GM21619 (cell line): ENCODE results near the gene IFT43.

Experiments used
- ATAC-seq: cut with Tn5 transposase; IDR thresholded peaks from one replicate; pipeline ENCODE4 v1.9.1; 2021; ENCODE audit not compliant: unreplicated experiment

The IFT43 gene

GRCh38 chr14:75985618-75986438 is at the start of gene IFT43:
Gene IFT43, plus strand, starts transcription at chr14:75985763. Its CDS starts 24 bp downstream, at chr14:75985787.
- ATAC-seq = peak; percentile 52

- ATAC-seq = no peak
These were observed 46.4 kb upstream of the IFT43 start for GRCh38 chr14:75939200-75939599.

GRCh38 chr14:75941030-75941429 is 44.5 kb upstream of the IFT43 start:
- ATAC-seq = no peak

DNA sequence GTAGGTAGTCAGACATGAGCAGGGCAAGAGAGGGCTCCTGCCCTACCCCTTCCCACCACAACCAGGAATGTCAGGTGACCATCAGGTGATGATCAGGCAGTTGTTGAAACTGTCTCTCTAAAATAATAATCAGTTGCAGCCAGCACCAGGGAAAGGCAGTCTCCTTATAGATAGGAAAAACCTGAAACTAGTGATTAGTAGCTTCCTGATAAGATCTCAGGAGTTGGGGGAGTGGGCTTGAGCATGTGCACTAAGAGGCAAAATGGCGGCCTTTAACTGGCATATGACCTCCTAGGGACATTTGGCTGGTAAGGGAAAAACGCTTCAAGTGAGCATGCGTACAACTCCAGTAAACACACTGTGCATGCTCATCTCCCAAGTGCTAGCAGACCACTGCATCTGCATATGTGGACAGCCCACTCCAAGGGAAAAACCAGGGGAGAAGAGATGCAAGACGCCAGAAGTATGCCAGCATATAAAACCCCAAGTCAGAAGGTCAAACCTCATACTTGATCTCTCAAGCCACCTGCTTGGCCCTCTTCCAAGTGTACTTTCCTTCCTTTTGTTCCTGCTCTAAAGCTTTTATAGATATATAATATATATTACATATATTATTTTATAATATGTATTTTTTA is 40.8 kb upstream of the IFT43 start:
- no peak for ATAC-seq

GRCh38 chr14:75946785-75947184 is 38.8 kb upstream of the IFT43 start:
- no peak for ATAC-seq

DNA sequence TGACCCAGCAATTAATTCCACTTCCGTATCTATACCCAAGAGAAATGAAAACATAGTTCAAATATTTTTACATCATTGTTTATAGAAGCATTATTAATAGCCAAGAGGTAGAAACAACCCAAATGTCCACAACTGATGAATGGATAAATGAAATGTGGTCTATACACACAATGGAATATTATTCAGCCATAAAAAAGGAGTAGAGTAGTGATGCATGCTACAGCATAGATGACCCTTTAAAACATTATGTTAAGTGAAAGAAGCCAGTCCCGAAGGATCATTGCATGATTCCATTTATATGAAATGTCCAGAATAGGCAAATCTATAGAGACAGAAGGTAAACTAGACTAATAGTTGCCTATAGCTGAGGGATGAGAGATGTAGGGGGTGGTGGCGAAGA is 33.1 kb upstream of the IFT43 start:
- ATAC-seq = no peak

- ATAC-seq = no peak
These were observed 26.5 kb upstream of the IFT43 start for GRCh38 chr14:75959031-75959430.

- peak; percentile 84 for ATAC-seq
These were observed 25.3 kb upstream of the IFT43 start for GRCh38 chr14:75960231-75960630.

DNA sequence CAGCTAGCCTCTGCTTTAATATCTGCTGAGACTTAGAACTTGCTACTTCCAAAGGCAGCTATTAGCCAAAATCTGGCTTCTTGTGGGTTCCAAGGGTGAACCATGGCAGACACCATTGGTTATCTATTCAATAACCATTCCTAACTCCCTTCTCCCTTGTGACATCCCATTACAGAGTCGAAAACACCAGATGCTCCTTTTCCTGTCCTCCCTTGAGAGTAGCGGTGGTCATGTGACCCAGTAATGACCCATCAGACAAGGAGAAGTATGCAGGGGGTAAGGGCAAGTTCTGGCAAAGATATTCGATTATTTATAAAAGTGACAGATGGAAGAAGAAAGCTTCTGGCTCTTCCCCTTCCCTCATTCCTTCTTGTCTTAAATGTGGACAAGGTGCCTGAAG is 23.9 kb upstream of the IFT43 start:
- ATAC-seq = no peak

DNA sequence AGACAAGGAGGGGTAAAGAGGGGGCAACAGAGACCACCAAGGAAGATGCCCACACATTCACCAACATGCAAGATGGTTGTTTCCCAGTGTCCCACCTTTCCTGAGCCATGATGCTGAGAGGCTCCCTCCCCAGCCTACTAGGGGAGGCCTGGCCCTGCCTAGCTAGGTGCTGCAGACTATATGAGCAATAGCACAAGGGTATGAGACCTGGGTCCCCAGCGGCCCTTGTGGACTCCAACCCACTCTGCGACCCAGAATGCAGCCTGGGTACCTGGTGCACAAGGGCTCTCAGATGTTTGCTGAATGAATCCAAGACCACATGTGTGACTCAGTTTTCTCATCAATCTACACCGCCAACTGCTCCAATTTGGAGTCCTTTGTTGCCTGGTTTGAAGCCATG is 17.7 kb upstream of the IFT43 start:
- ATAC-seq = no peak

DNA sequence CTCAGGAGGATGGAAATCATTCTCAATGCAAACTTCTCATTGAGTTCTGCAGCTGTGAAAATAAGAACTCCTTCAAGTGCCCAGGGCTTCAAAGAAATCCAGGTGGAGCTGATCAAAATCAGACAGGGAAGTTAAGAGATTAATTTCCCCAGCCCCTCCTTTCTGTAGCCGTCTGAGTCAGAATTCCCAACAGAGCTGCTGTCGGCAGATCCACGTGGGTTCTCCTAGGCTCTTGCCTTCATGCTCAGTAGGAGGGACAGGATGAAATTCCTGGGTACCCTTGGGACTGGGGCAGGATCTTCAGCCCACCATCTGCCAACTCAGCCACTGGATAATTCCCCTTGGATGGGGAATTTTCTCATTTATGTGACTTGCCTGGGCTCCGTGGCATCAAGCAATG is 17.1 kb upstream of the IFT43 start:
- no peak for ATAC-seq

DNA sequence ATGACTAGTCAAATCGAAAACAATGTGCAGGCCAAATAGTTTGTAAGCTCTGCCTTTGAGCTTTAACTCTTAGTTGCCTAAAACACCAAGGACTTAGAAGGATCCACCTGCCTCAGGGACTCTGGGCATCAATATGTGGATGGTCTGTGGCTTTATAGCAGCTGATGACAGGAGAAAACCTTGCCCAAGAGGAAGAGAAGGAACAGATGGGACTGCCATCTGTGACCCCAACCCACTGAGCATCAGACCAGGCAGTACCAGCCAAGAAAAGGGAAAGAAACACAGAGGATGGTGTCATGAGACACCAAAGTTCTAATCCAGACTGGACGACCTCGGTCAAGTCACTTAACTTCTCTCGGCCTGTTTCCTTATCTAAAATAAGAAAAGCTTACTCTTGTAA is 16.4 kb upstream of the IFT43 start:
- no peak for ATAC-seq

DNA sequence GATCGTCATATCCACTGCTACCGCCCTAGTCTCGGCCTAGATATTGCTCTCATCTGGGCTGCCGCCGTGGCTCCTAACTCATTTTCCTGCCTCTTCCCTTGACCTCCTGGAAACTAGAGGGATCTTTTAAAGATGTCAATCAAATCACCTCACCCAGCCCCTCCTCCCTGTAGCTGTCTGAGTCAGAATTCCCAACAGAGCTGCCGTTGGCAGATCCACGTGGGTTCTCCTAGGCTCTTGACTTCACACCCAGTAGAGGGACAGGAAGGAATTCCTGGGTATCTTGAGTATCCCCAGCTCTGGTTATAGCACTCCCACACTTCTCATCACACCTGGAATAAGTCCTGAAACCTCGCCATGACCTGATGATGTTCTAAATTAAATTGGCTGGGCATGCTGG is 15.7 kb upstream of the IFT43 start:
- ATAC-seq = no peak

DNA sequence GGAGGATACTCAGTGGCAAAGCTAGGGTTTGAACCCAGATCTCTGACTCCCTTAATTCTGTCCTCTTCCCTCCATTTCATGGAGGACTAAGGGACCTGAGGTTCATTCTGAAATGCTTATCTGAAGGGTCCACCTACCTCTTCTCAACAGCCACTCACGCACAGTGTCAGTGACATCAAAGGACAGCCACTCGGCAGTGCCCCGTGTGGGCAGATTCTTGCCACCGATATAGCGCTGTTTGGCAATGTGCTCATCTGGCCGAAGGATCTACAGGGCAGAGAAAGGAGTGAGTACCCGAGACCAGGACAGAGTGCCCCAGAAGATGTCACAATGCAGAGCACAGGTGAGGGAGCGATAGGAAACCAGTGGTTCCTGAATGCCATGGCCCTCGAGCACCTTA is 14.6 kb upstream of the IFT43 start:
- no peak for ATAC-seq

GRCh38 chr14:75971509-75971908 is 14.1 kb upstream of the IFT43 start:
- ATAC-seq = no peak

DNA sequence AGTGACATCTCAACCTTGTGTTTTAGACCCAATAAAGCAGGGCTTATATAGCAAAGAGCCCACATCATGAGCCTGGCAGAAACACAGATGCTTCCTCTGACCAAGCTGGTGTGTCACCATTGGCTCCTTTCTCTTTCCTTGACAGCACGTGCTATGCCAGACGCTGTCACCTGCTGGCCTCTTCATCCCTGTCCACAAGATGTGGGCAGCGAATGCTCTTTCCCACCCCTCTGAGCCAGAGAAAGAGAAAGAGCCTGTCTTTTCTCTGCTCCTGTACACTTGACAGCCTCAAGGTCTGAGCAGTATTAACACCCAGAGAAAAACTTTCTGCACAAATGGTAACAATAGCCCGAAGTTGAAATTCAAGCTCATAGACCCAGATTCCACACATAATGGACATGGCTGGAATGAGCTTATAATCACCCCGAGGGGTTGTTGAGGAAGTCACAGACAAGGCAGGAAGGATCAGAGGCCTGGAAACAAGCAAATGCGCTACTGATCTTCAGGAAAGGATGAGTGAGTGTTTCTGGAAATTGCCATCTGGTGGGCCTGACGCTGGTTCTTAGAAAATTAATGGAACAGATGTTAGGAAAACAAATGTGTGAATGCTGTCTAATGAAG is 12.7 kb upstream of the IFT43 start:
- ATAC-seq = no peak

- no peak for ATAC-seq
These were observed 8.6 kb upstream of the IFT43 start for GRCh38 chr14:75976826-75977581.

GRCh38 chr14:75977582-75977943 is 8.0 kb upstream of the IFT43 start:
- ATAC-seq = no peak

DNA sequence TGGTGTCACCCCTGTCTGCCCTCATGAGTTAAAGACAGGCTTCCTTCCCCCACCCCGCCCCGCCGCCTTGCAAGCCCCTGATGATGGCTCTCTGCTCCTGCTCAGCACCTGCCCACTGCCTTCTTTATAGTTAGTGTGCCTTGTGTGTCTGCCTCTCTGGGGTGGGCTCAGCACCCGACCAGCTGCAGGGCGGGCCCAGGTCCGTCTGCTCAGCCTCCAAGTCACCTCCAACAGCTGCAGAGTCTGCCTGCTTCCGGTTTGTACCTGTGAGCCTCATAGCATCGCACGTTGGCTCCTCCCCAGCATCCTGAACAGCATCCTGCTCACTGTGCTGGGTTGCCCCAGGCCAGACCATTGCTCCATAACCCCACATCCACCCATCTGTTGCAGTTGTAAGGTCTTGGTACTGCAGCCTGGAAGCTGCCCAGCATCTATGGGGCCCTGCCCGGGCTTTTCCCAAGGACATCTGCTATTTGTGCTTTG is 7.3 kb upstream of the IFT43 start:
- no peak for ATAC-seq

DNA sequence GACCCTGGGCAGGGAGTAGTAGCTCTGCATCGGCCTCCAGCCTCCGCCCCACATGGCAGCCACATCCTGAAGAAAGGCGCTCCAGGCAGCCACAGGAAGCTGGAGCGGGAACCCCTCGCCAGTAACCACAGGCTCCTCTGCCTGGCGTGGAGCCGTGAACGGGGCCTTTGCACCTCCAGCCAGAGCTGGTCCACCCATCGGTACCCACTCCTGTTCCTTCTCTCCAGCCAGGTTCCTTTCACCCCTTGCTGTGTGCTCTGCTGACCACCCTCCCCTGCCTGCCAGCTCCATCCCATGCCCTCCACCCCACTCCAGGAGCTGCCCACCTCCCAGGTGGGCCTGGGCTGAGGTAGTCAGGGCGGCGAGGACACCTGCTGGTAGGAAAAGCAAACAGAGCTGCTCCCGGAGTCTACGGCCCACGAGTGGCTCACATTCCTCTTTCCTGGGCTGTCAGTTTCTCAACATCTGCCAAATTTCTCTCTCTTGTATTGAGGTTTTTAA is 6.4 kb upstream of the IFT43 start:
- ATAC-seq = no peak
